ENCODE data around the gene RNF123. TPM values are rescaled to one million over a fixed set of nuclear protein-coding genes. Genes with fewer than 3 reads are reported as not detected.
A peak's percentile ranks its signal among the peaks of the same experiment; 100 is the strongest.

RNF123 gene
- total RNA-seq, 1 experiment from 2014 or later: 40.6 TPM

DNA sequence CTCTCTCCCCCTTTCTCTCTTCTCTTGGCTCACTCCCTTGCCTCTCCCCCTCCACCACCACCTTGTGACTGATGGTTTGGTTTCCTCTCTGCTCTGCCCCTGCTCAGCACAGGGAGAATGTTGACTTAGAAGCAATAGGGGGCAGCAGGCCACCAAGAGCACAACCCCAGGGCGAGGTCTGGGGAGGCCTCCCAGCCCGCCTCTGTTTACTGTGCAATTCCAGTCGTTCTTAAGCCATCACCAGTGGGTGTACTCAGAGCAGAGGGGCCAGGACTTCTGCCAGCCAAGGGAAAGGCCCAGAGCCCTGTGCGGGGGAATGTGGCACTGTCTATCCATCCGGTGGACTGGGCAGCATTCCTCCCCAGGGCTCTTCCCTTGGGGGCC is 21.0 kb upstream of the RNF123 start:
- Histone ChIP-seq H3K79me2 (ENCODE audit: insufficient read depth, low read length) (no peaks in the 10 kb centered on the region), H2AFZ (ENCODE audit: low read length) (no peak overlapping the region), H3K9me3 (ENCODE audit: control insufficient read depth, low read depth, low read length) (no peaks in the 10 kb centered on the region), H3K18ac (ENCODE audit: insufficient read length, low read depth, low read length) (no peak overlapping the region), H3K56ac (ENCODE audit: insufficient read length, low read depth, low read length) (no peak overlapping the region), H4K91ac (ENCODE audit: insufficient read length, low read depth, low read length) (no peak overlapping the region), H4K5ac (ENCODE audit: insufficient read length, low read depth, low read length) (no peak overlapping the region), H3K27me3 (ENCODE audit: insufficient read depth, low read length) (no peaks in the 10 kb centered on the region), H2BK5ac (ENCODE audit: insufficient read length, low read length) (no peak overlapping the region), H3K4me1 (ENCODE audit: insufficient read depth, low read length) (no peaks in the 10 kb centered on the region; the same call in 1 of the 2 replicates), H2BK15ac (ENCODE audit: low read depth, low read length) (no peak overlapping the region), H3K4ac (ENCODE audit: low read depth, low read length) (no peak overlapping the region), H3K27ac (ENCODE audit: insufficient read length, low read depth, low read length) (no peak overlapping the region), H3K23me2 (ENCODE audit: insufficient read length, low read depth, low read length, poor library complexity, severe bottlenecking) (peaks cover 3% of the 10 kb centered on the region), H2BK120ac (ENCODE audit: low read depth, low read length, poor library complexity, severe bottlenecking) (no peak overlapping the region), H3T11ph (ENCODE audit: low read length) (no peak overlapping the region), H3K14ac (ENCODE audit: insufficient read depth, low read length) (no peak overlapping the region; the same call in 1 of the 2 replicates), H4K8ac (replicated peaks; ENCODE audit: insufficient read length, low read depth, low read length) (no peak overlapping the region), H2AK5ac (ENCODE audit: insufficient read length, low read length) (no peak overlapping the region), H3K79me1 (ENCODE audit: insufficient read depth, low read depth, low read length, poor library complexity, severe bottlenecking) (no peaks in the 10 kb centered on the region), H3K4me2 (ENCODE audit: insufficient read depth, insufficient read length, low read length) (no peak overlapping the region), H2BK20ac (ENCODE audit: low read depth, low read length, poor library complexity, severe bottlenecking) (no peak overlapping the region), H2BK12ac (ENCODE audit: insufficient read length, low read depth, low read length) (no peak overlapping the region), H4K20me1 (ENCODE audit: control insufficient read depth, insufficient read depth, insufficient read length) (no peaks in the 10 kb centered on the region), H3K23ac (ENCODE audit: insufficient read length, low read depth, low read length) (no peak overlapping the region), H3K9ac (ENCODE audit: extremely low read depth, insufficient read length, low read length) (no peak overlapping the region)
- Mint-ChIP-seq H3K4me3 (no peak overlapping the region), H3K27ac (peak overlapping the region in 2 of 3 experiments; percentile 6 to 79; a peak in 2 of 7 replicates), H3K27me3 (ENCODE audit: low read depth) (no peaks in the 10 kb centered on the region; the same call in 1 of the 2 replicates), H3K36me3 (ENCODE audit: insufficient read depth in 1 of 3, low read depth in 3 of 3) (no peaks in the 10 kb centered on the region; a peak in 1 of 7 replicates), H3K9me3 (no peaks in the 10 kb centered on the region), H3K4me1 (peaks cover 26 to 34% of the 10 kb centered on the region in 2 experiments)
- no peak for DNase-seq
- WGBS (ENCODE audit: extremely low coverage, insufficient read length, low lambda C conversion rate): no CpG with 5 or more reads among the region's 5 CpGs
- TF ChIP-seq, protein P1, sequence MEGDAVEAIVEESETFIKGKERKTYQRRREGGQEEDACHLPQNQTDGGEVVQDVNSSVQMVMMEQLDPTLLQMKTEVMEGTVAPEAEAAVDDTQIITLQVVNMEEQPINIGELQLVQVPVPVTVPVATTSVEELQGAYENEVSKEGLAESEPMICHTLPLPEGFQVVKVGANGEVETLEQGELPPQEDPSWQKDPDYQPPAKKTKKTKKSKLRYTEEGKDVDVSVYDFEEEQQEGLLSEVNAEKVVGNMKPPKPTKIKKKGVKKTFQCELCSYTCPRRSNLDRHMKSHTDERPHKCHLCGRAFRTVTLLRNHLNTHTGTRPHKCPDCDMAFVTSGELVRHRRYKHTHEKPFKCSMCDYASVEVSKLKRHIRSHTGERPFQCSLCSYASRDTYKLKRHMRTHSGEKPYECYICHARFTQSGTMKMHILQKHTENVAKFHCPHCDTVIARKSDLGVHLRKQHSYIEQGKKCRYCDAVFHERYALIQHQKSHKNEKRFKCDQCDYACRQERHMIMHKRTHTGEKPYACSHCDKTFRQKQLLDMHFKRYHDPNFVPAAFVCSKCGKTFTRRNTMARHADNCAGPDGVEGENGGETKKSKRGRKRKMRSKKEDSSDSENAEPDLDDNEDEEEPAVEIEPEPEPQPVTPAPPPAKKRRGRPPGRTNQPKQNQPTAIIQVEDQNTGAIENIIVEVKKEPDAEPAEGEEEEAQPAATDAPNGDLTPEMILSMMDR (conservative IDR thresholded peaks at IDR 0.05): peak; percentile 30; the same call in 1 of the 3 replicates

Data from H9 (cell line).